Caco-2 (cell line): ENCODE measurements around the gene TNNT2. TPM values are rescaled to one million over a fixed set of nuclear protein-coding genes. Genes with fewer than 3 reads are reported as not detected.

ENCODE experiments used
- BruUV-seq: library from RNA; stranded (reverse); fragments of 400-500 nt; replicated peaks from 2 replicates; lab custom pipeline; 2021; lab: Mats Ljungman, UMichigan
- CTCF ChIA-PET: fragments of 300-600 bp; sonication (Branson Sonifier 250); formaldehyde crosslinking; loops from one replicate; lab custom pipeline; 2022; ENCODE audit warnings: antibody characterized with exemption; lab: Charles Lee
- POLR2A ChIA-PET: fragments of 300-600 bp; sonication (Branson Sonifier 250); formaldehyde crosslinking; loops from one replicate; lab custom pipeline; 2022; ENCODE audit warnings: antibody characterized with exemption; lab: Charles Lee
- DNase-seq, 2 experiments: peaks; one replicate each; pipeline versions ENCODE4 v3.0.0 to v3.0.0-alpha.2; 2020 to 2022
- H3K27me3 ChIP-seq: replicated peaks from 2 replicates; pipeline ENCODE4 v1.6.0; 2011; ENCODE audit warnings: low read length; ENCODE audit not compliant: control insufficient read depth, insufficient read depth
- H3K36me3 ChIP-seq: 2 replicates; pipeline ENCODE4 v1.5.1; 2011; ENCODE audit warnings: low read length; ENCODE audit not compliant: control insufficient read depth, insufficient read depth
- H3K4me1 ChIP-seq: fragments of 250-450 bp; sonication (Bioruptor Pico); 2 replicates; pipeline ENCODE4 v1.5.1; 2020; ENCODE audit warnings: mild to moderate bottlenecking
- H3K4me3 ChIP-seq: 2 replicates; pipeline ENCODE4 v1.5.1; 2011; ENCODE audit warnings: low read depth, mild to moderate bottlenecking, control low read depth, low read length
- H3K9me3 ChIP-seq: fragments of 250-450 bp; sonication (Bioruptor Pico); 2 replicates; pipeline ENCODE4 v1.5.1; 2020; ENCODE audit warnings: mild to moderate bottlenecking, moderate library complexity
- H3K27ac Mint-ChIP-seq: one replicate; pipeline ENCODE4 v1.8.0; 2022; ENCODE audit warnings: mixed read lengths; ENCODE audit not compliant: unreplicated experiment
- H3K27me3 Mint-ChIP-seq: one replicate; pipeline ENCODE4 v1.8.0; 2022; ENCODE audit warnings: mixed read lengths; ENCODE audit not compliant: insufficient read depth, unreplicated experiment
- H3K36me3 Mint-ChIP-seq: one replicate; pipeline ENCODE4 v1.8.0; 2022; ENCODE audit warnings: mild to moderate bottlenecking, mixed read lengths; ENCODE audit not compliant: insufficient read depth, unreplicated experiment
- H3K4me1 Mint-ChIP-seq: one replicate; pipeline ENCODE4 v1.8.0; 2022; ENCODE audit warnings: low read depth, mixed read lengths; ENCODE audit not compliant: unreplicated experiment
- H3K4me3 Mint-ChIP-seq: one replicate; pipeline ENCODE4 v1.8.0; 2022; ENCODE audit warnings: mild to moderate bottlenecking, moderate library complexity, mixed read lengths; ENCODE audit not compliant: unreplicated experiment
- H3K9me3 Mint-ChIP-seq: one replicate; pipeline ENCODE4 v1.8.0; 2022; ENCODE audit warnings: mixed read lengths; ENCODE audit not compliant: unreplicated experiment
- intact Hi-C: fragments of 100-400 bp; cut with micrococcal nuclease; formaldehyde crosslinking; loops from one replicate; pipeline ENCODE4 v1.10.0; 2022; ENCODE audit not compliant: unreplicated experiment
- total RNA-seq: library from RNA; stranded (reverse); gene quantifications from 2 replicates; pipeline ENCODE4 v1.2.3, GENCODE V29; 2022
- TF ChIP-seq, protein P1 (sequence below), 2 experiments: fragments of 200-600 bp in 1 of 2; IDR thresholded peaks; 1 replicate in 1 of 2; 2 replicates in 1 of 2; pipeline versions ENCODE4 v1.5.1 to v1.8.0; 2011 to 2022; ENCODE audit warnings: antibody characterized with exemption in 1 of 2, control low read depth in 1 of 2, inconsistent platforms in 1 of 2, low read depth in 1 of 2, low read length in 1 of 2, mild to moderate bottlenecking in 1 of 2, moderate library complexity in 1 of 2; ENCODE audit not compliant: insufficient read depth in 1 of 2, severe bottlenecking in 1 of 2, unreplicated experiment in 1 of 2

The TNNT2 gene
- total RNA-seq, 1 experiment from 2014 or later, result 7.3 TPM

DNA sequence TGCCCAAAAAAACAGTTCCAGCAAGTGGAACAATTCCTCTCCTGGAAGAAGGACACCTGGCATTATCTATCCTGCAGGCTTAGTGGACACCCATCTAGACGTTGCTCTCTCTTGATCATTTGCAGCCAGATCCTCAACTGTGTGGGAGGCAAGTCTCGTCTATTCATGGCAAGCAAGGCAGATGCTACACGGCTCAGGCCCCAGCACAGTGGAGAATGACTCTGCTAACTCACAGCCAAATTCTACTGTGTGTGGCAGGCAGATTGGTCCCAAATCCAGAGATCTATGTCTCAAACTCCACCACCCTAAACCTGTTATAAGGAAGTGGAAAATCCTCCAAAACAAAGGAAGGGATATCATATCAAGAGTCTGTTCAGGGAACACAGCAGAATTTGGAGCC lies 7.0 kb downstream of the TNNT2 start:
- BruUV-seq, result no TSS peak
- TF ChIP-seq, protein P1, sequence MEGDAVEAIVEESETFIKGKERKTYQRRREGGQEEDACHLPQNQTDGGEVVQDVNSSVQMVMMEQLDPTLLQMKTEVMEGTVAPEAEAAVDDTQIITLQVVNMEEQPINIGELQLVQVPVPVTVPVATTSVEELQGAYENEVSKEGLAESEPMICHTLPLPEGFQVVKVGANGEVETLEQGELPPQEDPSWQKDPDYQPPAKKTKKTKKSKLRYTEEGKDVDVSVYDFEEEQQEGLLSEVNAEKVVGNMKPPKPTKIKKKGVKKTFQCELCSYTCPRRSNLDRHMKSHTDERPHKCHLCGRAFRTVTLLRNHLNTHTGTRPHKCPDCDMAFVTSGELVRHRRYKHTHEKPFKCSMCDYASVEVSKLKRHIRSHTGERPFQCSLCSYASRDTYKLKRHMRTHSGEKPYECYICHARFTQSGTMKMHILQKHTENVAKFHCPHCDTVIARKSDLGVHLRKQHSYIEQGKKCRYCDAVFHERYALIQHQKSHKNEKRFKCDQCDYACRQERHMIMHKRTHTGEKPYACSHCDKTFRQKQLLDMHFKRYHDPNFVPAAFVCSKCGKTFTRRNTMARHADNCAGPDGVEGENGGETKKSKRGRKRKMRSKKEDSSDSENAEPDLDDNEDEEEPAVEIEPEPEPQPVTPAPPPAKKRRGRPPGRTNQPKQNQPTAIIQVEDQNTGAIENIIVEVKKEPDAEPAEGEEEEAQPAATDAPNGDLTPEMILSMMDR (IDR thresholded peaks at IDR 0.05; ENCODE audit: insufficient read depth in 1 of 2, low read depth in 1 of 2, low read length in 1 of 2, severe bottlenecking in 1 of 2, unreplicated experiment in 1 of 2), result no peak
- Histone ChIP-seq H3K4me1 (peaks cover 15% of the 10 kb centered on the region), H3K36me3 (no peaks in the 10 kb centered on the region), H3K4me3 (no peak overlapping the region), H3K9me3 (no peaks in the 10 kb centered on the region), H3K27me3 (no peaks in the 10 kb centered on the region)
- no peak for DNase-seq
- CTCF ChIA-PET, result no interaction called here
- no peak overlapping the region for H3K27ac Mint-ChIP-seq
- peaks cover 16% of the 10 kb centered on the region for H3K4me1 Mint-ChIP-seq
- intact Hi-C loops, result no loop called here
- no peaks in the 10 kb centered on the region for H3K9me3 Mint-ChIP-seq
- no peak overlapping the region for H3K4me3 Mint-ChIP-seq
- no peaks in the 10 kb centered on the region for H3K36me3 Mint-ChIP-seq
- H3K27me3 Mint-ChIP-seq, result peaks cover 11% of the 10 kb centered on the region
- POLR2A ChIA-PET, result no interaction called here

DNA sequence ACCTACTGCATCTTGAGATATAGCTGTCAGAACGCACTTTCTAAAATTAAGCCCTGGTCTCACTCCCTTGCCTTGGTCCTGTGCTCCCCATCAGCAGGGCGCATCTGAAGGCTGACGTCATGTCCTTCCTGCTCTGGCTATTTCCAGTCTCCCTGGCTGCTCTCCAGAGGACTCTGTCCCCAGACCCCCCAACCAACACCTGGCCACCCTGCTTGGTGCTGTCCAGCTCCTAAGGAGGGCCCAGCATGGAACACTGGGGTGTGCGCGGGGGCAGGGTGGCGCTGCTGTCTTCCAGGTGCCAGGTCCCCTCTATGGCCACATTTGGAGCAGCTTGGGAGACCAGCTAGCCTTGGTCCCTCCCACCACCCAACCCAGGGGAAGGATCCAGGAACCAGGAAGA lies 8.3 kb downstream of the TNNT2 start:
- TF ChIP-seq, protein P1 (IDR thresholded peaks at IDR 0.05; ENCODE audit: insufficient read depth in 1 of 2, low read depth in 1 of 2, low read length in 1 of 2, severe bottlenecking in 1 of 2, unreplicated experiment in 1 of 2), result no peak
- H3K4me3 ChIP-seq, result no peak overlapping the region
- H3K27me3 ChIP-seq, result no peaks in the 10 kb centered on the region
- Mint-ChIP-seq H3K27ac (no peak overlapping the region), H3K9me3 (no peaks in the 10 kb centered on the region), H3K4me3 (no peak overlapping the region), H3K4me1 (peaks cover 9% of the 10 kb centered on the region), H3K27me3 (peaks cover 11% of the 10 kb centered on the region), H3K36me3 (no peaks in the 10 kb centered on the region)
- BruUV-seq, result no TSS peak
- ChIA-PET CTCF (no interaction called here), POLR2A (no interaction called here)
- intact Hi-C loops, result no loop called here
- no peaks in the 10 kb centered on the region for H3K9me3 ChIP-seq
- H3K36me3 ChIP-seq, result no peaks in the 10 kb centered on the region
- H3K4me1 ChIP-seq, result peaks cover 2% of the 10 kb centered on the region; the same call in 1 of the 2 replicates
- no peak for DNase-seq

DNA sequence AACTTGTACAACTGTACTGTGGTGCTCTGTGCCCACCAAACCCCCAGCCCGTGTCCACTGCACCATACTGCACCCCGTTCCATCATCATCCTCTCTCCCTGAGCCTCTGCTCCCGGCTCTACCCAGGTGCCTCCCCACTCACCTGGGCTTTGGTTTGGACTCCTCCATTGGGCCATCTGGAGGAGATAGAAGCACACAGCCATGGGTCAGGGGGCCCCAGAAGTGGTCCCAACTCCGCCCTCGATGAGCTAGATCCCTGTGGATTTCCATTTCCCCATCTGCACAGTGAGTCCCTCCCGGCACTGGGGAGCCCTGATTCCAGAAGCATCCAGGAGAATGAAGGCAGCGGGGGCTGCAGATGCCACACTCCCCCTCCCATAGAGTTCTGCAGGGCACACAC lies 10.8 kb downstream of the TNNT2 start:
- Mint-ChIP-seq H3K4me1 (no peaks in the 10 kb centered on the region), H3K4me3 (no peak overlapping the region), H3K27ac (no peak overlapping the region), H3K27me3 (peaks cover 15% of the 10 kb centered on the region), H3K9me3 (no peaks in the 10 kb centered on the region), H3K36me3 (no peaks in the 10 kb centered on the region)
- CTCF ChIA-PET, result no interaction called here
- Histone ChIP-seq H3K27me3 (no peaks in the 10 kb centered on the region), H3K4me1 (no peaks in the 10 kb centered on the region), H3K9me3 (no peaks in the 10 kb centered on the region), H3K36me3 (no peaks in the 10 kb centered on the region), H3K4me3 (no peak overlapping the region)
- intact Hi-C loops, result no loop called here
- POLR2A ChIA-PET, result no interaction called here
- no TSS peak for BruUV-seq
- no peak for DNase-seq
- TF ChIP-seq, protein P1 (IDR thresholded peaks at IDR 0.05; ENCODE audit: insufficient read depth in 1 of 2, low read depth in 1 of 2, low read length in 1 of 2, severe bottlenecking in 1 of 2, unreplicated experiment in 1 of 2), result no peak
